ENCODE data around the gene PIEZO2. TPM values are rescaled to one million over a fixed set of nuclear protein-coding genes. Genes with fewer than 3 reads are reported as not detected.
A peak's percentile ranks its signal among the peaks of the same experiment; 100 is the strongest.

Gene PIEZO2
- total RNA-seq, 1 experiment from 2014 or later, result 10.7 TPM

DNA sequence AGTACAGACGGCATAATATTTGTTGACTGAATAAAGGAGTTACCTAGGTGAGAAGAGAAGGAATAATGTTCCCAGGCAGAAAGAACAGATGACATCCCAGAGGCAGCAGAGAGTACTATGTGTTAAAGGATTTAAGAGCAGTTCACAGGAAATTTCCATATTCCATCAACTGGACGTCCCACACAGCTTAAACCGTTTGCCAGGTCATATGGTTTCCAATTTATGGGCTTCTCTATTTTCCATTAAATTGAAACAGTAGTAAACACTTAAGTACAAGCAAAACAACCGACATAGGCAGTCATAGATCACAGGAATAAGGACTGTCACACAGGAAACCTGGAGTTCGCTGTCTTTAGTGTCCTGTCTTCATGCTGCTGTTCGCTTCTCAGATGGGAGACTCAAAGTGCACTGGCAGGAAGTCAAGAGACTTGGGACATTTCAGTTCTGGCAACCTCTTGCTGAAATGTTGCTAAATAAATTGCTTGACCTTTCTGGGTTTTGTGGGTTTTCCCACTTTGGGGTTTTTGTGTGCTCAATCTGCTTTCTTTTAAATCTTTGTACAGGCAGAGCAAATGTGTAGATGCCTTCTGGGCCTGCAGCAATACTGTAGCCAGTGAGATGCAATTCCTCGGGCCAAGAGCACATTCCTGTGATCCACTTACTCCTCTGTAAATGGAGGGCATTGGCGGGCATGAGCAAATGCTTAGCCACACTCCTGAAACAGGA is 5.8 kb upstream of the PIEZO2 start:
- no peak for ATAC-seq
- peaks cover 10% of the 10 kb centered on the region for H3K27me3 Mint-ChIP-seq (ENCODE audit: low read depth)
- TF ChIP-seq SP1 (CRISPR knock-in tag; conservative IDR thresholded peaks at IDR 0.05) (no peak), TCF7 (CRISPR knock-in tag; IDR thresholded peaks at IDR 0.05; ENCODE audit: low read depth) (no peak), PRRX2 (CRISPR knock-in tag; IDR thresholded peaks at IDR 0.05) (no peak)

DNA sequence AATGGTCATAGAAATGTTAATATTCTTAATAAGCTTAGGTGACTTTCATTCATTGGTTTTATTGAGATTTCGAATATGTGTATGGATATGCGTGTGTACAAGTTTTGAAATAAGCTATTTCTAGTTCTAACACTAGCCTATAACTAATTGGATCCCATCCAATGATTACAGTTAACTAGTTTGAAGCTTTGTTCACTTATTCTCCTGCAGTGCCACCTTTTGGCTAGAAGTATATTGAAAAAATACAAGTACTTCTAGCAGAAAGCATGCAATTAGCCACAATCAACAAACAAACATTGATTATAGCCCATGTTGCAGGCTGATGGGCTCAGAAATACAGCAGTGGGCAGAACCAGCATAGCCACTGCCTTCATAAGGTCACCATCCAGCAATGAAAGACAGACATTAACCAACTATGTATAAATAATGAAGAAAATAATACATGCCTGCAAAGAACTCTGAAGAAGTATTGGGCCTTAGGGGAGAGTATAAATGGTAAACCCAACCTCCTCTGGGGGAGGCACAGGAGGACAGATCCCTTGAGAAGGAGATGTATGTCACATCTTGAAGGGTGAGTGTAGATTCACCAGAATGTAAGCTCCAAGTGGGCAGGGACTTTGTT is 5.1 kb upstream of the PIEZO2 start:
- ChIA-PET POLR2A (no interaction called here), CTCF (interaction anchor here (0.6 to 1.8 kb wide), 22 partner anchors 9 to 595 kb away, joined by 3 to 31 read pairs (median 4); no protein-coding TSS in a partner anchor)
- Mint-ChIP-seq H3K9me3 (no peaks in the 10 kb centered on the region), H3K36me3 (no peaks in the 10 kb centered on the region), H3K27ac (no peak overlapping the region), H3K4me1 (peaks cover 23% of the 10 kb centered on the region), H3K27me3 (ENCODE audit: low read depth) (peaks cover 15% of the 10 kb centered on the region), H3K4me3 (no peak overlapping the region)
- ATAC-seq, result no peak
- TF ChIP-seq, protein P1, sequence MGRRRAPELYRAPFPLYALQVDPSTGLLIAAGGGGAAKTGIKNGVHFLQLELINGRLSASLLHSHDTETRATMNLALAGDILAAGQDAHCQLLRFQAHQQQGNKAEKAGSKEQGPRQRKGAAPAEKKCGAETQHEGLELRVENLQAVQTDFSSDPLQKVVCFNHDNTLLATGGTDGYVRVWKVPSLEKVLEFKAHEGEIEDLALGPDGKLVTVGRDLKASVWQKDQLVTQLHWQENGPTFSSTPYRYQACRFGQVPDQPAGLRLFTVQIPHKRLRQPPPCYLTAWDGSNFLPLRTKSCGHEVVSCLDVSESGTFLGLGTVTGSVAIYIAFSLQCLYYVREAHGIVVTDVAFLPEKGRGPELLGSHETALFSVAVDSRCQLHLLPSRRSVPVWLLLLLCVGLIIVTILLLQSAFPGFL (CRISPR knock-in tag; IDR thresholded peaks at IDR 0.05; ENCODE audit: borderline replicate concordance), result no peak
- TF ChIP-seq EMX1 (CRISPR knock-in tag; IDR thresholded peaks at IDR 0.05), result no peak
- no peak for TF ChIP-seq TEAD4 (CRISPR knock-in tag; IDR thresholded peaks at IDR 0.05)
- no peak for TF ChIP-seq JUN (CRISPR knock-in tag; IDR thresholded peaks at IDR 0.05)
- no peak for TF ChIP-seq GRHL2 (CRISPR knock-in tag; IDR thresholded peaks at IDR 0.05; ENCODE audit: insufficient replicate concordance, severe bottlenecking)
- DNase-seq (ENCODE audit: low spot score), result no peak

More for the DNA sequence above, 5.8 kb upstream of the PIEZO2 start:
- Mint-ChIP-seq H3K9me3 (no peaks in the 10 kb centered on the region), H3K27ac (no peak overlapping the region), H3K4me1 (peaks cover 18% of the 10 kb centered on the region), H3K4me3 (no peak overlapping the region), H3K36me3 (no peaks in the 10 kb centered on the region)
- no peak for DNase-seq (ENCODE audit: low spot score)
- ChIA-PET POLR2A (no interaction called here), CTCF (interaction anchor here (1.0 to 1.8 kb wide), 9 partner anchors 9 to 596 kb away, joined by 3 to 31 read pairs (median 5); no protein-coding TSS in a partner anchor)

DNA sequence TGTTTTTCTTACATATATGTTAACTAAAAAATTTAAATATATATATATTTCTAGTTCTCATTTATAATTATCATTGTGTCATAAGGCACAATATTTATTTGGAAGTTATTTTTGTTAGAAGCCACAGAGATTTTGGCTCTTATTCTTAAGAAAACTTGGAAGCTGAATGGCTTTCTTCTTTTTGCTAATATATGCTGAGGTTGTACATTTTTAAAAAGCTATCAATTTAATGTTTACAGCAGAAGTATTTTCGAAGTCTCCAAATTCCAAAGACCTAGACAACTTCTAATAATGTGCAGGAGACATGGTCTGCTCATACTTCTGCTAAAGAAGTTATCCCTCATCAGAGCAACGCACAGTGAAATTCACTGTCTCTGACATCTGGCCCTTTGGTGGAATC is 3.7 kb upstream of the PIEZO2 start:
- Mint-ChIP-seq H3K9me3 (no peaks in the 10 kb centered on the region), H3K27me3 (ENCODE audit: low read depth) (peaks cover 19% of the 10 kb centered on the region), H3K36me3 (no peaks in the 10 kb centered on the region), H3K4me3 (no peak overlapping the region), H3K4me1 (peaks cover 25% of the 10 kb centered on the region), H3K27ac (no peak overlapping the region)
- ChIA-PET POLR2A (no interaction called here), CTCF (interaction anchor here (1.2 to 1.4 kb wide), 4 partner anchors 10 to 400 kb away, joined by 3 to 12 read pairs (median 6); no protein-coding TSS in a partner anchor)
- TF ChIP-seq NR3C1 (CRISPR knock-in tag; conservative IDR thresholded peaks at IDR 0.05; ENCODE audit: low read depth) (no peak), RORB (CRISPR knock-in tag; IDR thresholded peaks at IDR 0.05) (no peak), HMGA2 (CRISPR knock-in tag; IDR thresholded peaks at IDR 0.05) (no peak), NFE2L1 (CRISPR knock-in tag; IDR thresholded peaks at IDR 0.05) (no peak)
- TF ChIP-seq, protein P2, sequence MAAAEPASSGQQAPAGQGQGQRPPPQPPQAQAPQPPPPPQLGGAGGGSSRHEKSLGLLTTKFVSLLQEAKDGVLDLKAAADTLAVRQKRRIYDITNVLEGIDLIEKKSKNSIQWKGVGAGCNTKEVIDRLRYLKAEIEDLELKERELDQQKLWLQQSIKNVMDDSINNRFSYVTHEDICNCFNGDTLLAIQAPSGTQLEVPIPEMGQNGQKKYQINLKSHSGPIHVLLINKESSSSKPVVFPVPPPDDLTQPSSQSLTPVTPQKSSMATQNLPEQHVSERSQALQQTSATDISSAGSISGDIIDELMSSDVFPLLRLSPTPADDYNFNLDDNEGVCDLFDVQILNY (CRISPR knock-in tag; IDR thresholded peaks at IDR 0.05), result no peak
- DNase-seq (ENCODE audit: low spot score) (no peak), ATAC-seq (no peak)

DNA sequence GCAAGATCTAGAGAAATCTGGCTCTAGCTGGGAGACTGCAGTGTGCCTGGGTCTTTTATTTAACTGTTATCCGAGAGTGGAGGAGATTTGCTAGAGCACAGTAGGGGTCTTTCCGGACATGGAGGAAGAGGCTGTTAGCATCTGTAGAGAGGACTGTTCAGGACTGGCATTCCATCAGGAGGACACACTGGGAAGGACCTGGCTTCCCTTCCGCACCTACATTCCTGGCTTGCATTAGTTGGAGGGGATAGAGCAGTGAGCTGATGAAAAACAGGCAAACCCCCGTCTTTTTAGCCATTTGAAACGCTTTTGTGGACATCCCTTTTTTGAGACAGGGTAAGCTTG is 874 bp upstream of the PIEZO2 start:
- TF ChIP-seq ETV6 (CRISPR knock-in tag; IDR thresholded peaks at IDR 0.05) (0 out of 2 replicates have a peak, but pooled peaks have one; percentile 25), MYBL2 (CRISPR knock-in tag; IDR thresholded peaks at IDR 0.05) (0 out of 2 replicates have a peak, but pooled peaks have one; percentile 8), GABPB1 (CRISPR knock-in tag; IDR thresholded peaks at IDR 0.05) (no peak), SP1 (CRISPR knock-in tag; conservative IDR thresholded peaks at IDR 0.05) (0 out of 2 replicates have a peak, but pooled peaks have one; percentile 28), NFYB (CRISPR knock-in tag; conservative IDR thresholded peaks at IDR 0.05; ENCODE audit: low read depth) (no peak), ZNF423 (CRISPR knock-in tag; IDR thresholded peaks at IDR 0.05) (peak; percentile 47; the same call in 1 of the 2 replicates)
- TF ChIP-seq, protein P3, sequence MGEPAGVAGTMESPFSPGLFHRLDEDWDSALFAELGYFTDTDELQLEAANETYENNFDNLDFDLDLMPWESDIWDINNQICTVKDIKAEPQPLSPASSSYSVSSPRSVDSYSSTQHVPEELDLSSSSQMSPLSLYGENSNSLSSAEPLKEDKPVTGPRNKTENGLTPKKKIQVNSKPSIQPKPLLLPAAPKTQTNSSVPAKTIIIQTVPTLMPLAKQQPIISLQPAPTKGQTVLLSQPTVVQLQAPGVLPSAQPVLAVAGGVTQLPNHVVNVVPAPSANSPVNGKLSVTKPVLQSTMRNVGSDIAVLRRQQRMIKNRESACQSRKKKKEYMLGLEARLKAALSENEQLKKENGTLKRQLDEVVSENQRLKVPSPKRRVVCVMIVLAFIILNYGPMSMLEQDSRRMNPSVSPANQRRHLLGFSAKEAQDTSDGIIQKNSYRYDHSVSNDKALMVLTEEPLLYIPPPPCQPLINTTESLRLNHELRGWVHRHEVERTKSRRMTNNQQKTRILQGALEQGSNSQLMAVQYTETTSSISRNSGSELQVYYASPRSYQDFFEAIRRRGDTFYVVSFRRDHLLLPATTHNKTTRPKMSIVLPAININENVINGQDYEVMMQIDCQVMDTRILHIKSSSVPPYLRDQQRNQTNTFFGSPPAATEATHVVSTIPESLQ (CRISPR knock-in tag; IDR thresholded peaks at IDR 0.05), result no peak
- POLR2A ChIA-PET, result no interaction called here
- peak overlapping the region; percentile 65 for H3K4me3 Mint-ChIP-seq
- peaks cover 43% of the 10 kb centered on the region for H3K27me3 Mint-ChIP-seq (ENCODE audit: low read depth)
- H3K27ac Mint-ChIP-seq, result peak overlapping the region; percentile 88
- peaks cover 50% of the 10 kb centered on the region for H3K4me1 Mint-ChIP-seq
- DNase-seq (ENCODE audit: low spot score), result peak; percentile 31
- CTCF ChIA-PET, result interaction anchor here (1.0 to 2.0 kb wide), 7 partner anchors 13 to 590 kb away, joined by 3 to 11 read pairs (median 6); no protein-coding TSS in a partner anchor
- peak; percentile 64 for ATAC-seq
- no peaks in the 10 kb centered on the region for H3K36me3 Mint-ChIP-seq
- no peaks in the 10 kb centered on the region for H3K9me3 Mint-ChIP-seq
